NB4 (cell line): ENCODE measurements around the gene ZNF710.

Experiments used
- CTCF ChIP-seq: IDR thresholded peaks from one replicate; pipeline ENCODE4 v1.5.1; 2012; ENCODE audit warnings: low read depth, low read length
- POLR2A ChIP-seq: IDR thresholded peaks from 2 replicates; pipeline ENCODE4 v1.6.1; 2011; ENCODE audit warnings: mild to moderate bottlenecking; ENCODE audit not compliant: insufficient read length; ENCODE audit errors: extremely low read depth

GRCh38 chr15:90040618-90041017 lies 39.5 kb downstream of the ZNF710 start:
- TF ChIP-seq CTCF (no peak), POLR2A (no peak)
